ENCODE results near the gene LHFPL2.

LHFPL2 gene

GRCh38 chr5:78565395-78565794 lies 83.2 kb downstream of the LHFPL2 start:
- TF ChIP-seq, protein P1, sequence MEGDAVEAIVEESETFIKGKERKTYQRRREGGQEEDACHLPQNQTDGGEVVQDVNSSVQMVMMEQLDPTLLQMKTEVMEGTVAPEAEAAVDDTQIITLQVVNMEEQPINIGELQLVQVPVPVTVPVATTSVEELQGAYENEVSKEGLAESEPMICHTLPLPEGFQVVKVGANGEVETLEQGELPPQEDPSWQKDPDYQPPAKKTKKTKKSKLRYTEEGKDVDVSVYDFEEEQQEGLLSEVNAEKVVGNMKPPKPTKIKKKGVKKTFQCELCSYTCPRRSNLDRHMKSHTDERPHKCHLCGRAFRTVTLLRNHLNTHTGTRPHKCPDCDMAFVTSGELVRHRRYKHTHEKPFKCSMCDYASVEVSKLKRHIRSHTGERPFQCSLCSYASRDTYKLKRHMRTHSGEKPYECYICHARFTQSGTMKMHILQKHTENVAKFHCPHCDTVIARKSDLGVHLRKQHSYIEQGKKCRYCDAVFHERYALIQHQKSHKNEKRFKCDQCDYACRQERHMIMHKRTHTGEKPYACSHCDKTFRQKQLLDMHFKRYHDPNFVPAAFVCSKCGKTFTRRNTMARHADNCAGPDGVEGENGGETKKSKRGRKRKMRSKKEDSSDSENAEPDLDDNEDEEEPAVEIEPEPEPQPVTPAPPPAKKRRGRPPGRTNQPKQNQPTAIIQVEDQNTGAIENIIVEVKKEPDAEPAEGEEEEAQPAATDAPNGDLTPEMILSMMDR (IDR thresholded peaks at IDR 0.05; ENCODE audit: insufficient read depth, low read length, missing control alignments), result no peak
- CTCF ChIA-PET, result interaction anchor here (1.1 kb wide), 1 partner anchor 20 kb away, joined by 3 read pairs; no protein-coding TSS in a partner anchor
- POLR2A ChIA-PET, result no interaction called here
- DNase-seq (ENCODE audit: low read depth, low spot score), result no peak
- H3K4me3 ChIP-seq (ENCODE audit: low read depth, low read length), result no peak overlapping the region

DNA sequence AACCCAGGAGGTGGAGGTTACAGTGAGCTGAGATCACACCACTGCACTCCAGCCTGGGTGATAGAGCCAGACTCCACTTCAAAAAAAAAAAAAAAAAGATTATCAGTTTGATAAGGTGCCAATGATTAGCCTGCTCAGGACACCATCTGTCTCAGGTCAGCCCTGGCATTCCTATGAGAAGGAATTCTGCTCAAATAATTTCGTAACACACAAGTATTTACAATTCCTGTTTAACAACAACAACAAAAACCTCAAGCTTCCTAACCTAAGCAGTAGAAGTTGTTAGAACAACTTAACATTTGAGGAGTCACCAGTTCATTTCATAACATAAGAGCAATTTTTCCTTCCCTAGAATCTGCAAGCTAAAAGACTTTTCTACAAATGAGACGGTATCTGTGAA lies 85.0 kb downstream of the LHFPL2 start:
- TF ChIP-seq, protein P1 (IDR thresholded peaks at IDR 0.05; ENCODE audit: insufficient read depth, low read length, missing control alignments), result no peak
- no peak for DNase-seq (ENCODE audit: low read depth, low spot score)
- ChIA-PET POLR2A (no interaction called here), CTCF (interaction anchor here (0.7 to 1.0 kb wide), 2 partner anchors 8 to 33 kb away, joined by 3 read pairs; no protein-coding TSS in a partner anchor)
- H3K4me3 ChIP-seq (ENCODE audit: low read depth, low read length), result no peak overlapping the region

DNA sequence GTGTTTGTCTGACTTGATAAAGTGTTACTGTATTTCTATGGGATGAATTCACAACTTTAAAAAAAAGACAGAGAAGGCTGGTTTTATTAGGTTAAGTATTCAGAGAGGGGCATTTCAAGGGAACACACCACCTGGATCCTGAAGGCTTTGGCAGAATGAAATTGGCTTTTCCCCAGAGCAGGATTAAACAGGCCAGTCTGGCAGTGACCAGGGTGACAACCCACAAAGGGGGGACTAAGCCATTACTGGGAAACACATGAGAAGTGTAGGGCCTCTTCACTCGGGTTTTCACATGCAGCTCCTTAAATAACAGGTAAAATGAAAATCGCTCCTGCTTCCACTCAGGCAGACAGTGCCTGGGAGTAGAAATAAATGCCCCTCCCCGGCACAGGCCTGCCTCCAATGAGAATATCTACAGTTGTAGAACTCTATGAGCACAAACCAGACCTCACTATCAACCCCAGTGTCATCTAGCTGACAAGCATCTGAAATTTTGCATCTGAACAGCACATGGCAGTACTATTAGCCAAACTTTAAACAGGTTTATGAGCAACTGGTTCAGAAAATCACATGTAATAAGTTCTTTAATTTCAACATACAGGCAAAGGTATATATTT lies 85.8 kb downstream of the LHFPL2 start:
- TF ChIP-seq, protein P1 (IDR thresholded peaks at IDR 0.05; ENCODE audit: insufficient read depth, low read length, missing control alignments), result no peak
- ChIA-PET POLR2A (no interaction called here), CTCF (no interaction called here)
- H3K4me3 ChIP-seq (ENCODE audit: low read depth, low read length), result no peak overlapping the region
- no peak for DNase-seq (ENCODE audit: low read depth, low spot score)

DNA sequence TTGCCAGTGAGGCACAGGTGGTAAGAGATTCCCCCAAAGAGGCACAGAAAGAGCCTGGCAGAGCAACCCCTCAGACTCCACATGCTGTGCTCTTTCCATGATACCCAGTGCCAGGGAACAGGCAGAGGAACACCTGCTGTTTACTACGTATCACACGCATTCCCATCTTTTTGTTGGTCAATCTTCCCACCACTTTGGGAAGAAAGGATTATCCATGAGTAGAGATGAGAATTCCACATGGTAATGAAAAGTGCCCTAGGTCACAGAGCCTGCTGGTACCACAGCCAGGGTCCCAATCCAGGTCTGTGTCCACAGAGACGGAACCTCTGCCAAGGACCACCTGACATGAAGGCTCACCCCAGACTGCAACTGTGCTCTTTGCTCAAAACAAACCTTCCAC lies 86.6 kb downstream of the LHFPL2 start:
- POLR2A ChIA-PET, result no interaction called here
- CTCF ChIA-PET, result interaction anchor here (1.0 kb wide), 1 partner anchor 23 kb away, joined by 3 read pairs; no protein-coding TSS in a partner anchor
- DNase-seq (ENCODE audit: low read depth, low spot score), result no peak
- TF ChIP-seq, protein P1 (IDR thresholded peaks at IDR 0.05; ENCODE audit: insufficient read depth, low read length, missing control alignments), result no peak
- H3K4me3 ChIP-seq (ENCODE audit: low read depth, low read length), result no peak overlapping the region

DNA sequence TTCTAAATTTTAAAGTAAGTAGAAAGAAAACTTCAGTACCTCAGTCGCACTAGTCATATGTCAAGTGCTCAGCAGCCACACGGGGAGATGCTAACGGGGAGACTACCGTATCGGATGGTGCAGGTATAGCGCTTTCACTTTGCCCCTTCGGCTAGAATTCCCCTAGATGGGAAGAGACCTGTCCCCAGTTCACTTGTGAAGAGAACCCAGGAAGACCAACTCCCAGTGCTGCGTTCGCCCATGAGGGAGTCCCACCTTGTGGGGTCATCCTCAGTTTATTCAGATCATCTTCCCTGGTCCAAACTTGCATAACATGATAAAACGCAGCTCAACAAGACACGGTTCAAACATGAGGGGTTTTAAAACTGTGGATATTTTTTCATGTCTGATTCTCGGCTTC lies 87.3 kb downstream of the LHFPL2 start:
- no peak for DNase-seq (ENCODE audit: low read depth, low spot score)
- ChIA-PET POLR2A (no interaction called here), CTCF (interaction anchor here (1.0 kb wide), 1 partner anchor 23 kb away, joined by 3 read pairs; no protein-coding TSS in a partner anchor)
- no peak overlapping the region for H3K4me3 ChIP-seq (ENCODE audit: low read depth, low read length)
- TF ChIP-seq, protein P1 (IDR thresholded peaks at IDR 0.05; ENCODE audit: insufficient read depth, low read length, missing control alignments), result no peak

DNA sequence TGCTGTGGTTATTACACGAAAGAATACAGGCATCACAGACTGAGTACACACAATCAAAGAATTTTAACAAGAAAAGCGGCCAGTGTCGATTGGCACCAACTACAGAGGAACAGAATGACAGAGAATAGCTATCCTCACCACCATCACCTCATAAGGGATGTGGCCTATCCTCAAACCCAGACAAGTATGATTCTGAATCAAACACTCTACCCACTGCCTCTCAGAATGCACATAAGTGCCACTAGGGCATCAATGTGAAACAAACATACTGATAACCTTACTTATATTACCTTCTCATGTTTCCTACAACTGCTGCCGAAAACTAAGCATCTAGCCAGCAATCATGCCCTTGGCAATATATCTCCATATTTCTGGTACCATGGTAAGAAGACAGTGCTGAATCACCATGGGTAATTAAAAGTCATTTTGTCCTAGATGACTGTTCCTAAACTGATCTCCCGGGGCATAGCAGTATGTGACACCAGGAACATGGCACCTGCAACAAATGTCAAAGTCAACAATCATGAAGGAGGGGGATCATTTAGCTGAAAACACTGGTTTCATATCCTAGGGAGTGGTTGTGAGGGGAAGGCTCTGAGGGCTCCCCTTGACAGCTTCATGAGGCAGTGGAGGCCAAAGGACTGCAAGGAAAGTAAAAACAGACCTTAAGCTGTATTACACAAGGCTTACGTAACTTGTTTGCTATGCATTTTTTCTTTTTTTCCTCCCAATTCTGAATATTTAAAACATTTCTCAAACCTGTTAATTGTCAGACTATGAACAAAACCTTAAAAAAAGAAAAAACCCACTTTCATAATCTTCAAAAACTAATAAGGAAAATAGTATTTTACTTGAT lies 88.3 kb downstream of the LHFPL2 start:
- H3K4me3 ChIP-seq (ENCODE audit: low read depth, low read length), result no peak overlapping the region
- ChIA-PET CTCF (interaction anchor here (0.8 kb wide), 1 partner anchor 239 kb away, joined by 3 read pairs; no protein-coding TSS in a partner anchor), POLR2A (no interaction called here)
- TF ChIP-seq, protein P1 (IDR thresholded peaks at IDR 0.05; ENCODE audit: insufficient read depth, low read length, missing control alignments), result no peak
- DNase-seq (ENCODE audit: low read depth, low spot score), result no peak

Data from AG04449 (cell line).